Ectodermal cell (in vitro differentiated cells): Measurements from ENCODE around the gene DOCK2.

Experiments
- H3K27ac ChIP-seq: 2 replicates; pipeline ENCODE4 v1.7.0; 2013; ENCODE audit warnings: mild to moderate bottlenecking, low read depth, low read length; ENCODE audit not compliant: insufficient read depth, poor library complexity, severe bottlenecking
- H3K27me3 ChIP-seq: 2 replicates; pipeline ENCODE4 v1.7.0; 2013; ENCODE audit warnings: mild to moderate bottlenecking, low read length; ENCODE audit not compliant: insufficient read depth, control insufficient read depth, poor library complexity, severe bottlenecking
- H3K36me3 ChIP-seq: one replicate; pipeline ENCODE4 v1.7.0; 2013; ENCODE audit warnings: low read length; ENCODE audit not compliant: control insufficient read depth, insufficient read depth
- H3K4me1 ChIP-seq: one replicate; pipeline ENCODE4 v1.7.0; 2013; ENCODE audit warnings: low read length; ENCODE audit not compliant: control insufficient read depth, insufficient read depth
- H3K4me3 ChIP-seq: 2 replicates; pipeline ENCODE4 v1.7.0; 2013; ENCODE audit warnings: low read depth, low read length, control low read depth; ENCODE audit not compliant: insufficient read depth
- H3K9me3 ChIP-seq: 2 replicates; pipeline ENCODE4 v1.7.0; 2013; ENCODE audit warnings: mild to moderate bottlenecking, low read length, moderate library complexity; ENCODE audit not compliant: control insufficient read depth
- WGBS, 2 experiments: methylation state at CpG; one replicate each; pipeline ENCODE4 v1.1.7; 2013; ENCODE audit warnings: missing lambda C conversion rate in 2 of 2; 5-methylcytosine and 5-hydroxymethylcytosine counted together

The DOCK2 gene

GRCh38 chr5:169777159-169777558, 140.1 kb downstream of the DOCK2 start:
- no peaks in the 10 kb centered on the region for H3K36me3 ChIP-seq
- peaks cover 6% of the 10 kb centered on the region for H3K4me1 ChIP-seq
- H3K27me3 ChIP-seq, result no peaks in the 10 kb centered on the region
- 45 to 49% methylated on average over 6 of the region's 6 CpGs for WGBS, 2 experiments
- no peak overlapping the region for H3K4me3 ChIP-seq
- no peaks in the 10 kb centered on the region for H3K9me3 ChIP-seq
- no peak overlapping the region for H3K27ac ChIP-seq

- 89 to 90% methylated on average over 7 of the region's 7 CpGs for WGBS, 2 experiments
Observed at GRCh38 chr5:169778622-169779596, 141.8 kb downstream of the DOCK2 start.

GRCh38 chr5:169781420-169782345, 144.6 kb downstream of the DOCK2 start:
- H3K4me1 ChIP-seq, result peaks cover 6% of the 10 kb centered on the region
- 83 to 85% methylated on average over 6 of the region's 6 CpGs for WGBS, 2 experiments
- no peaks in the 10 kb centered on the region for H3K9me3 ChIP-seq
- no peaks in the 10 kb centered on the region for H3K36me3 ChIP-seq
- H3K4me3 ChIP-seq, result no peak overlapping the region
- H3K27ac ChIP-seq, result no peak overlapping the region
- H3K27me3 ChIP-seq, result no peaks in the 10 kb centered on the region

More at GRCh38 chr5:169778622-169779596, 141.8 kb downstream of the DOCK2 start:
- Histone ChIP-seq H3K27me3 (no peaks in the 10 kb centered on the region), H3K9me3 (no peaks in the 10 kb centered on the region), H3K4me3 (no peak overlapping the region), H3K27ac (no peak overlapping the region), H3K4me1 (peaks cover 6% of the 10 kb centered on the region), H3K36me3 (no peaks in the 10 kb centered on the region)

GRCh38 chr5:169785771-169786618, 148.9 kb downstream of the DOCK2 start:
- Histone ChIP-seq H3K4me3 (no peak overlapping the region), H3K27ac (no peak overlapping the region), H3K4me1 (no peaks in the 10 kb centered on the region), H3K27me3 (no peaks in the 10 kb centered on the region), H3K36me3 (no peaks in the 10 kb centered on the region), H3K9me3 (no peaks in the 10 kb centered on the region)
- WGBS, 2 experiments, result 70 to 76% methylated on average over 5 of the region's 5 CpGs

GRCh38 chr5:169788168-169788567, 151.1 kb downstream of the DOCK2 start:
- Histone ChIP-seq H3K27me3 (no peaks in the 10 kb centered on the region), H3K9me3 (no peaks in the 10 kb centered on the region), H3K4me1 (no peaks in the 10 kb centered on the region), H3K27ac (no peak overlapping the region), H3K4me3 (no peak overlapping the region), H3K36me3 (no peaks in the 10 kb centered on the region)
- 83 to 84% methylated on average over 5 of the region's 5 CpGs for WGBS, 2 experiments

DNA sequence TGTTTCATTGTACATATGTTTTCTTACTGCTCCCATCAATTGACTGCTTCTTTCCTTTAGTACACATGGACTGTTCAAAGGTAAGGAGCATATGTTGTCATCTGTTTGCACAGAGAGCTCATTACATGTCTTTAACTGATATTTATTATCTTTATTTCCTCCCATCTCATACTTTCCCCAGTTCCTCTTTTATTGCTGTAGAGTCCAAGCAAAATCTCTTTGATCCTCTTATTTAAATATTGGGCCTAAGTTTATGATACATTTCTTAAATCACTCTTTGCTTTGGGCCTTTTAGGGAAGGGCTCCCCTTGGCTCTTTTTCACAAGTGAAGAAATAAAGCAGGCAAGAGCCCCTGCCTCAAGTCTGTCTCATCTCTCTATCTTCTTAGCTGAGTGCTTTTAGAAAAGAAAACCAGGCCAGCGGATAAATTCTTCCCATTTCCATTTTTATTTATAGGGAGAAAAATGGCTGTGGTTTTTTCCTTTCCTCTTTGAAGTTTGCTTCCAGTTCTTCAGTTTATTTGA, 152.4 kb downstream of the DOCK2 start:
- H3K4me3 ChIP-seq, result no peak overlapping the region
- H3K27ac ChIP-seq, result no peak overlapping the region
- WGBS, 2 experiments, result 100% methylated on average over 1 of the region's 1 CpG; no CpG with 5 or more reads in 1 of the 2 experiments
- H3K9me3 ChIP-seq, result no peaks in the 10 kb centered on the region
- H3K27me3 ChIP-seq, result no peaks in the 10 kb centered on the region
- H3K36me3 ChIP-seq, result no peaks in the 10 kb centered on the region
- no peaks in the 10 kb centered on the region for H3K4me1 ChIP-seq

- H3K9me3 ChIP-seq, result no peaks in the 10 kb centered on the region
- H3K36me3 ChIP-seq, result no peaks in the 10 kb centered on the region
- no peaks in the 10 kb centered on the region for H3K27me3 ChIP-seq
- WGBS, 2 experiments, result 88 to 98% methylated on average over 4 of the region's 4 CpGs
- H3K27ac ChIP-seq, result no peak overlapping the region
- no peak overlapping the region for H3K4me3 ChIP-seq
- no peaks in the 10 kb centered on the region for H3K4me1 ChIP-seq
Observed at GRCh38 chr5:169791251-169791650, 154.2 kb downstream of the DOCK2 start.

GRCh38 chr5:169795338-169795737, 158.3 kb downstream of the DOCK2 start:
- no peak overlapping the region for H3K27ac ChIP-seq
- no peak overlapping the region for H3K4me3 ChIP-seq
- H3K36me3 ChIP-seq, result no peaks in the 10 kb centered on the region
- no peaks in the 10 kb centered on the region for H3K27me3 ChIP-seq
- no peaks in the 10 kb centered on the region for H3K9me3 ChIP-seq
- WGBS, 2 experiments, result 91 to 93% methylated on average over 9 of the region's 9 CpGs
- H3K4me1 ChIP-seq, result no peaks in the 10 kb centered on the region

DNA sequence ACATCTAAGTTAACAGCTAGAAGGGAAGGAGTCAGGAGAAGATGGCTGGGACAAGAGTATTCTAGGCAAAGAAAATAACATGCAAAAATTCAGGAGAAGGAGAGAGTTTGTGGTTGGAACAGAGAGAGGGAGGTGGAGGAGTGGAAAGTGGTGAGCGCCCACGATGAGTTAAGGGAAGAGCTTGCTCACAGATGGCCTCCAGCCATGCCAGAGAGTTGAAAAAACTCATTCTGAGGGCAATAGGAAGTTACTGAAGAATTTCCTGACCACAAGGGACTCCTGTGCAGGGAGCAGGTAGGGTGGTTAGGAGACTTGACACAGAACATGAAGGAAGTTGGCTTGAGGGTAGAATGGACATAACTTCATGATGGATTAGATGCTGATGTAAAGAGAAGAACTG, 159.7 kb downstream of the DOCK2 start:
- 90 to 95% methylated on average over 2 of the region's 2 CpGs for WGBS, 2 experiments
- H3K27ac ChIP-seq, result no peak overlapping the region
- H3K27me3 ChIP-seq, result no peaks in the 10 kb centered on the region
- no peak overlapping the region for H3K4me3 ChIP-seq
- H3K36me3 ChIP-seq, result no peaks in the 10 kb centered on the region
- H3K9me3 ChIP-seq, result no peaks in the 10 kb centered on the region
- H3K4me1 ChIP-seq, result no peaks in the 10 kb centered on the region
